ENCODE measurements around the gene FBXW12. TPM values are rescaled to one million over a fixed set of nuclear protein-coding genes. Genes with fewer than 3 reads are reported as not detected.

Gene FBXW12
- total RNA-seq, 1 donor from 2014 or later: 0.82 TPM

GRCh38 chr3:48422681-48423080, 50.7 kb downstream of the FBXW12 start:
- Histone ChIP-seq H3K27ac (no peak overlapping the region), H3K79me2 (ENCODE audit: low read depth) (peaks cover 63% of the 10 kb centered on the region)

GRCh38 chr3:48423241-48423882, 51.3 kb downstream of the FBXW12 start:
- Histone ChIP-seq H3K9ac (no peak overlapping the region), H3K4me1 (peaks cover 19% of the 10 kb centered on the region), H3K79me2 (ENCODE audit: low read depth) (peaks cover 70% of the 10 kb centered on the region), H3K4me2 (no peak overlapping the region), H3K4me3 (no peak overlapping the region), H3K36me3 (no peaks in the 10 kb centered on the region), H3K27ac (no peak overlapping the region), H3F3A (ENCODE audit: low read depth) (no peaks in the 10 kb centered on the region), H3K9me3 (ENCODE audit: low read depth) (no peaks in the 10 kb centered on the region), H4K20me1 (ENCODE audit: low read depth) (peaks cover 90% of the 10 kb centered on the region), H2AFZ (replicated peaks) (no peak overlapping the region), H3K27me3 (no peaks in the 10 kb centered on the region)
- DNase-seq (ENCODE audit: low spot score): no peak
- no peak for TF ChIP-seq CTCF (IDR thresholded peaks at IDR 0.05)
- no peak for TF ChIP-seq EZH2 (IDR thresholded peaks at IDR 0.05)
- TF ChIP-seq EZH2phosphoT487 (IDR thresholded peaks at IDR 0.05): no peak
- H3K9me3 Mint-ChIP-seq: no peaks in the 10 kb centered on the region
- H3K4me3 Mint-ChIP-seq: peak overlapping the region; percentile 2
- H3K27ac Mint-ChIP-seq: peak overlapping the region; percentile 72
- H3K27me3 Mint-ChIP-seq (ENCODE audit: insufficient read depth, low read depth): no peaks in the 10 kb centered on the region
- H3K36me3 Mint-ChIP-seq: peaks cover 10% of the 10 kb centered on the region
- H3K4me1 Mint-ChIP-seq: peaks cover 29% of the 10 kb centered on the region

More at GRCh38 chr3:48422681-48423080, 50.7 kb downstream of the FBXW12 start:
- Histone ChIP-seq H3K9ac (no peak overlapping the region), H3F3A (ENCODE audit: low read depth) (no peaks in the 10 kb centered on the region), H3K36me3 (no peaks in the 10 kb centered on the region), H3K4me3 (no peak overlapping the region), H2AFZ (replicated peaks) (no peak overlapping the region), H3K9me3 (ENCODE audit: low read depth) (no peaks in the 10 kb centered on the region), H3K4me1 (peaks cover 12% of the 10 kb centered on the region), H4K20me1 (ENCODE audit: low read depth) (peaks cover 83% of the 10 kb centered on the region), H3K4me2 (no peak overlapping the region), H3K27me3 (no peaks in the 10 kb centered on the region)
- H3K4me3 Mint-ChIP-seq: no peak overlapping the region
- H3K27me3 Mint-ChIP-seq (ENCODE audit: insufficient read depth, low read depth): no peaks in the 10 kb centered on the region
- H3K27ac Mint-ChIP-seq: peak overlapping the region; percentile 72
- peaks cover 22% of the 10 kb centered on the region for H3K4me1 Mint-ChIP-seq
- no peak for TF ChIP-seq EZH2 (IDR thresholded peaks at IDR 0.05)
- TF ChIP-seq CTCF (IDR thresholded peaks at IDR 0.05): no peak
- TF ChIP-seq EZH2phosphoT487 (IDR thresholded peaks at IDR 0.05): no peak
- peaks cover 10% of the 10 kb centered on the region for H3K36me3 Mint-ChIP-seq
- no peaks in the 10 kb centered on the region for H3K9me3 Mint-ChIP-seq
- no peak for DNase-seq (ENCODE audit: low spot score)

- H3K4me1 Mint-ChIP-seq: peaks cover 31% of the 10 kb centered on the region
- Histone ChIP-seq H3K36me3 (no peaks in the 10 kb centered on the region), H4K20me1 (ENCODE audit: low read depth) (peaks cover 88% of the 10 kb centered on the region), H3F3A (ENCODE audit: low read depth) (no peaks in the 10 kb centered on the region), H2AFZ (replicated peaks) (no peak overlapping the region), H3K4me3 (no peak overlapping the region), H3K27me3 (no peaks in the 10 kb centered on the region), H3K9ac (no peak overlapping the region), H3K4me2 (no peak overlapping the region), H3K79me2 (ENCODE audit: low read depth) (peaks cover 77% of the 10 kb centered on the region), H3K4me1 (peaks cover 19% of the 10 kb centered on the region), H3K9me3 (ENCODE audit: low read depth) (no peaks in the 10 kb centered on the region), H3K27ac (no peak overlapping the region)
- H3K4me3 Mint-ChIP-seq: no peak overlapping the region
- H3K9me3 Mint-ChIP-seq: no peaks in the 10 kb centered on the region
- no peak for TF ChIP-seq CTCF (IDR thresholded peaks at IDR 0.05)
- no peak for TF ChIP-seq EZH2phosphoT487 (IDR thresholded peaks at IDR 0.05)
- no peak for TF ChIP-seq EZH2 (IDR thresholded peaks at IDR 0.05)
- no peaks in the 10 kb centered on the region for H3K27me3 Mint-ChIP-seq (ENCODE audit: insufficient read depth, low read depth)
- DNase-seq (ENCODE audit: low spot score): no peak
- H3K27ac Mint-ChIP-seq: peak overlapping the region; percentile 50
- peaks cover 10% of the 10 kb centered on the region for H3K36me3 Mint-ChIP-seq
Observed at GRCh38 chr3:48423883-48424695, 52.1 kb downstream of the FBXW12 start.

Data from neural progenitor cell (in vitro differentiated cells).